Keratinocyte (primary cell): ENCODE measurements around the gene STX5.

Source experiments
- EZH2 ChIP-seq: IDR thresholded peaks from one replicate; pipeline ENCODE4 v1.6.1; 2012; ENCODE audit warnings: inconsistent platforms, mild to moderate bottlenecking, low read length, moderate library complexity
- TF ChIP-seq, protein P1 (sequence below), 3 experiments: IDR thresholded peaks in 1 of 3; conservative IDR thresholded peaks in 1 of 3; optimal IDR thresholded peaks in 1 of 3; 2 replicates in 2 of 3; 3 replicates in 1 of 3; pipeline versions ENCODE3 to v1.5.1; 2011; ENCODE audit warnings: low read length in 3 of 3, mild to moderate bottlenecking in 3 of 3, moderate library complexity in 2 of 3, control low read depth in 1 of 3, inconsistent platforms in 1 of 3; ENCODE audit not compliant: insufficient read depth in 2 of 3; ENCODE audit errors: extremely low read depth in 1 of 3

DNA sequence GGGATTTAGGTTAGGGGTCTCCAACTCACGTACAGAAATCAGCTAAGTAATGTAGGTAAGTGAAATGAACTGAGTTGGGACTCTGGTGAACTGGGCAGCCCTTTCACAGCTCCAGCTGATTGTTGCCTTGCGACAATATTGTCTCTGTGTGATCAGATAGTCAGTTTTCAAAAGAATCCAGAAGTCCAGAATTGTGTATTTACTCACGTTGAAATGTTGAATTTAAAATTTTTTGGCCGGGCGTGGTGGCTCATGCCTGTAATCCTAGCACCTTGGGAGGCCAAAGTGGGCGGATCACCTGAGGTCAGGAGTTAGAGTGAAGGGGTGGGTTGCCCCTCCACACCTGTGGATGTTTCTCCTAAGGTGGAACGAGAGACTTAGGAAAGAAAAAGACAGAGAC is 26.4 kb upstream of the STX5 start:
- TF ChIP-seq, protein P1, sequence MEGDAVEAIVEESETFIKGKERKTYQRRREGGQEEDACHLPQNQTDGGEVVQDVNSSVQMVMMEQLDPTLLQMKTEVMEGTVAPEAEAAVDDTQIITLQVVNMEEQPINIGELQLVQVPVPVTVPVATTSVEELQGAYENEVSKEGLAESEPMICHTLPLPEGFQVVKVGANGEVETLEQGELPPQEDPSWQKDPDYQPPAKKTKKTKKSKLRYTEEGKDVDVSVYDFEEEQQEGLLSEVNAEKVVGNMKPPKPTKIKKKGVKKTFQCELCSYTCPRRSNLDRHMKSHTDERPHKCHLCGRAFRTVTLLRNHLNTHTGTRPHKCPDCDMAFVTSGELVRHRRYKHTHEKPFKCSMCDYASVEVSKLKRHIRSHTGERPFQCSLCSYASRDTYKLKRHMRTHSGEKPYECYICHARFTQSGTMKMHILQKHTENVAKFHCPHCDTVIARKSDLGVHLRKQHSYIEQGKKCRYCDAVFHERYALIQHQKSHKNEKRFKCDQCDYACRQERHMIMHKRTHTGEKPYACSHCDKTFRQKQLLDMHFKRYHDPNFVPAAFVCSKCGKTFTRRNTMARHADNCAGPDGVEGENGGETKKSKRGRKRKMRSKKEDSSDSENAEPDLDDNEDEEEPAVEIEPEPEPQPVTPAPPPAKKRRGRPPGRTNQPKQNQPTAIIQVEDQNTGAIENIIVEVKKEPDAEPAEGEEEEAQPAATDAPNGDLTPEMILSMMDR (optimal IDR thresholded peaks at IDR 0.05 in 1 of 3, IDR thresholded peaks at IDR 0.05 in 1 of 3, conservative IDR thresholded peaks at IDR 0.05 in 1 of 3; ENCODE audit: extremely low read depth in 1 of 3, insufficient read depth in 2 of 3, low read length in 3 of 3) = no peak
- TF ChIP-seq EZH2 = no peak
